K562 (cell line): ENCODE measurements around the gene TGFBR3L. TPM values are rescaled to one million over a fixed set of nuclear protein-coding genes. Genes with fewer than 3 reads are reported as not detected.

Experiments
- ARNT ChIP-seq, 2 experiments: fragments of 450-650 bp; IDR thresholded peaks; 2 replicates each; pipeline ENCODE4 v1.6.1; 2016; ENCODE audit warnings: mild to moderate bottlenecking in 1 of 2
- ELK1 ChIP-seq: sonication (generic); formaldehyde crosslinking; IDR thresholded peaks from 2 replicates; pipeline ENCODE4 v1.8.1; 2022; ENCODE audit warnings: missing genetic modification reagents
- HNRNPH1 ChIP-seq: fragments of 200-400 bp; formaldehyde crosslinking; optimal IDR thresholded peaks from 2 replicates; pipeline ENCODE3; 2017; ENCODE audit warnings: low read depth, mild to moderate bottlenecking, low read length, moderate library complexity
- MAFF ChIP-seq: IDR thresholded peaks from 2 replicates; pipeline ENCODE4 v1.6.1; 2012; ENCODE audit warnings: low read length, improper control_type of control experiment
- NELFE ChIP-seq: IDR thresholded peaks from 2 replicates; pipeline ENCODE4 v1.6.1; 2011; ENCODE audit warnings: mild to moderate bottlenecking; ENCODE audit not compliant: insufficient read depth, insufficient read length
- PHF21A ChIP-seq: fragments of 450-650 bp; IDR thresholded peaks from 2 replicates; pipeline ENCODE4 v1.6.1; 2017; ENCODE audit warnings: low read depth, borderline replicate concordance
- PRMT5 ChIP-seq: sonication (generic); formaldehyde crosslinking; IDR thresholded peaks from 2 replicates; pipeline ENCODE4 v1.5.0; 2020; ENCODE audit warnings: missing genetic modification reagents
- PTRF ChIP-seq: fragments of 450-650 bp; IDR thresholded peaks from 2 replicates; pipeline ENCODE4 v1.6.1; 2016; ENCODE audit warnings: mild to moderate bottlenecking, missing genetic modification characterization, missing compliant biosample characterization
- SAP30 ChIP-seq: fragments of 200-600 bp; sonication (generic); IDR thresholded peaks from 2 replicates; pipeline ENCODE4 v1.6.1; 2012; ENCODE audit warnings: borderline replicate concordance, low read depth, mild to moderate bottlenecking, moderate library complexity, low read length, control low read depth, inconsistent platforms; ENCODE audit not compliant: insufficient read depth, poor library complexity, severe bottlenecking
- YY1 ChIP-seq, 3 experiments: IDR thresholded peaks; 2 replicates each; pipeline ENCODE4 v1.6.1; 2011; ENCODE audit warnings: low read length in 2 of 3, mild to moderate bottlenecking in 2 of 3, moderate library complexity in 2 of 3, borderline replicate concordance in 1 of 3, control low read depth in 1 of 3, low read depth in 1 of 3; ENCODE audit not compliant: insufficient read depth in 3 of 3, insufficient replicate concordance in 2 of 3, control insufficient read depth in 1 of 3, insufficient read length in 1 of 3; ENCODE audit errors: extremely low read depth in 1 of 3
- ZBTB34 ChIP-seq: fragments of 250-450 bp; sonication (Bioruptor Pico); IDR thresholded peaks from 2 replicates; pipeline ENCODE4 v1.8.0; 2021; ENCODE audit warnings: mild to moderate bottlenecking, moderate library complexity
- ZBTB40 ChIP-seq, 2 experiments: fragments of 450-650 bp in 1 of 2; sonication (generic) in 1 of 2; formaldehyde crosslinking in 1 of 2; IDR thresholded peaks; 2 replicates each; pipeline versions ENCODE4 v1.7.1 to v1.9.0; 2016 to 2022; ENCODE audit warnings: inconsistent platforms in 1 of 2, mild to moderate bottlenecking in 1 of 2, missing genetic modification reagents in 1 of 2
- ZBTB8A ChIP-seq: fragments of 450-650 bp; IDR thresholded peaks from 2 replicates; pipeline ENCODE4 v1.6.1; 2018; ENCODE audit warnings: mild to moderate bottlenecking, moderate library complexity; ENCODE audit not compliant: partially characterized antibody
- ZNF707 ChIP-seq: fragments of 250-450 bp; sonication (Bioruptor Pico); conservative IDR thresholded peaks from 2 replicates; pipeline ENCODE4 v1.8.0; 2022; ENCODE audit warnings: inconsistent platforms, mild to moderate bottlenecking, moderate library complexity
- ZNF75A ChIP-seq: fragments of 450-650 bp; formaldehyde crosslinking; IDR thresholded peaks from 2 replicates; pipeline ENCODE4 v1.4.0; 2020; ENCODE audit warnings: mild to moderate bottlenecking
- polyA plus RNA-seq, 8 experiments: library from polyadenylated mRNA; depleted of rRNA in 4 of 8; stranded (reverse) in 5 of 8; unstranded in 3 of 8; fragments of >200 nt; fragmentation: Nextera tagmentation in 2 of 8; fragmentation: Illumina TruSeq in 1 of 8; extraction: Ambion mirVana in 2 of 8; extraction: Trizol in 1 of 8; gene quantifications; 2 replicates each; pipeline versions ENCODE4 v1.2.1 to v1.2.3, GENCODE V29; 2011 to 2014; ENCODE audit warnings: inconsistent platforms in 1 of 8, missing spikeins in 1 of 8
- total RNA-seq, 7 experiments: library from RNA; depleted of rRNA in 6 of 7; stranded (reverse); fragments of >200 nt in 6 of 7; fragmentation: Illumina TruSeq in 2 of 7; extraction: Trizol in 2 of 7; gene quantifications; 2 replicates each; pipeline versions ENCODE4 v1.2.1 to v1.2.3, GENCODE V29; 2011 to 2021; ENCODE audit warnings: low replicate concordance in 1 of 7

Gene TGFBR3L
- total and polyA plus RNA-seq, 9 of the 15 experiments (the other 6 are each of a cell fraction or from before 2014, with no cell fraction given) = not detected

- TF ChIP-seq ZBTB40 (IDR thresholded peaks at IDR 0.05) (0 out of 2 replicates have a peak, but pooled peaks have one; percentile 24), ZBTB40 (CRISPR knock-in tag; IDR thresholded peaks at IDR 0.05) (no peak), ARNT (IDR thresholded peaks at IDR 0.05) (no peak), PHF21A (no peak), ZBTB34 (CRISPR knock-in tag) (no peak), SAP30 (no peak), ZNF75A (CRISPR knock-in tag) (no peak), NELFE (no peak), ZBTB8A (no peak), ELK1 (no peak), YY1 (IDR thresholded peaks at IDR 0.05; ENCODE audit: borderline replicate concordance in 1 of 3, control insufficient read depth in 1 of 3, extremely low read depth in 1 of 3, insufficient read depth in 3 of 3, insufficient read length in 1 of 3, insufficient replicate concordance in 2 of 3, low read depth in 1 of 3, low read length in 2 of 3) (no peak), HNRNPH1 (no peak), PTRF (tag) (no peak), PRMT5 (no peak), MAFF (no peak), ZNF707 (CRISPR knock-in tag) (no peak)
These were observed 26.3 kb upstream of the TGFBR3L start, which contains the start of gene LRRC8E (continued) for GRCh38 chr19:7888145-7888825.
